HT-29 (cell line): ENCODE data around the gene P2RY2. TPM values are rescaled to one million over a fixed set of nuclear protein-coding genes. Genes with fewer than 3 reads are reported as not detected.
"Not testable (repeated sequence)": the region's sequence is repeated elsewhere in the genome, so short reads cannot be mapped to it uniquely, and the experiment has no call there.

Experiments used
- DNase-seq: peaks from one replicate; pipeline ENCODE4 v3.0.0-alpha.2; 2015; ENCODE audit warnings: low spot score
- total RNA-seq: library from RNA; depleted of rRNA; stranded (reverse); fragments of >200 nt; shearing (Covaris generic); gene quantifications from 2 replicates; pipeline ENCODE4 v1.2.3, GENCODE V29; 2014

The P2RY2 gene
- total RNA-seq, 1 experiment from 2014 or later, result 36.4 TPM

DNA sequence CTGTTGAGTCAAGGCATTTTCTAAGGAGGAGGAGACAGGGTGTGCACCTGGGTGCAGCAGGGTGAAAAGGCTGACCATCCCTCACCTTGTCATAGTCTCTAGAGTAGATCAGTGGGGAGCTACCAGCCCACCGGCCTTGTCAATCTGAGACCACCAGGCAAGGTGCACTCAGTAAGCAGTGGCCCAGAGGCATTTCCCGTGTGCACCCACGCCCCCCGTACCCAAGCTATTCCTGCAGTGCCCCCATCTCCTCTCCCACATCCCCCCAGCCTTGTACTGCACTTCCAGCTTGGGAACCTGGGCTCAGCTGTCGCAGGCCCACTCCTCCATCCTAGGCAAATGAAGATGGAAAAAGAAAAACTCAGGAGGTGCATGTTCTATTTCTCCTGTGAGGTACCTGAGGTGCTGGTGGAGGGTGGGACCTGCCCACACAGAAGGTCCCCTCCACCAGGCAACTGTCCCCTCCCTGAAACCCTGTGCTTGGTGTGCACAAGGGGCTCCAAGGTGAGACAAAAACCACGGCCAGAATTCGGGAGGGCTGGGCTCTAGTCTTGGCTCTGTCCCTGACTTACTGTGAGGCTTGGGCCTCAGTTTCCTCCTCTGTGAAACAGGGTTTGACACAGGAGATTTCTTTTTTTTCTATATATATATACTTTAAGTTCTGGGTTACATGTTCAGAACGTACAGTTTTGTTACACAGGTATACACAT, 8.4 kb downstream of the P2RY2 start:
- DNase-seq, result no peak

GRCh38 chr11:73227571-73228211, 9.6 kb downstream of the P2RY2 start:
- DNase-seq, result peak; percentile 95

- no peak for DNase-seq
These were observed 10.4 kb downstream of the P2RY2 start for GRCh38 chr11:73228268-73229134.

DNA sequence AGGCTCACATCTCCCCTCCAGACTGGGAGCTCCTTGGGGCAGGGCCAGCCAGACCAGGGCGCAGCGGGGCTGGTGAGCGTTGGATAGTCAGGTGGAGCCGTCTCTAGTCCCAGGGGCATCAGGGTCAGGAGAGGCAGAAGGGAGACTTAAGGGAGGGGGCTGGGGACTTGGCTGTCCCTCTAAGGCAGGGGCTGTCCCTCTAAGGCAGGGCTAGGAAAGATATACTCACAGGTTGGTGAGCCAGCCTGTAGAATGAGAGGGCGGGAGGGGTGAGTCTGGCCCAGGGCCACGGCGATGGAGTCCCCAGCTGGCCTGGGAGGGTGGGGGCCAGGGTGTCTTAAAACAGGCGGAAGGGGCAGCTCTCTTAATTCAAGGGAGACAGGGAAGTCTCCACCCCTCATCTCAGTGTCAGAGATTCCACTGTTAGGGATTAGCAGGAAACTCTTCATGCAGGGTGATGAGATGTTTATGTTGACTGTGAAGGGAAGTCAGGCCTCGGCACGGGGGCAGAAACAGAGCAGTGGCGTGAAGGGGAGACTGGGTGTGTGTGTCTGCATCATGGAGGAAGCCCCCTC, 11.3 kb downstream of the P2RY2 start:
- DNase-seq, result no peak

- no peak for DNase-seq
These were observed 12.1 kb downstream of the P2RY2 start for GRCh38 chr11:73229896-73230875.

- DNase-seq, result no peak
These were observed 12.8 kb downstream of the P2RY2 start for GRCh38 chr11:73230931-73231330.

GRCh38 chr11:73232487-73232886, 14.4 kb downstream of the P2RY2 start:
- not testable (repeated sequence) for DNase-seq

DNA sequence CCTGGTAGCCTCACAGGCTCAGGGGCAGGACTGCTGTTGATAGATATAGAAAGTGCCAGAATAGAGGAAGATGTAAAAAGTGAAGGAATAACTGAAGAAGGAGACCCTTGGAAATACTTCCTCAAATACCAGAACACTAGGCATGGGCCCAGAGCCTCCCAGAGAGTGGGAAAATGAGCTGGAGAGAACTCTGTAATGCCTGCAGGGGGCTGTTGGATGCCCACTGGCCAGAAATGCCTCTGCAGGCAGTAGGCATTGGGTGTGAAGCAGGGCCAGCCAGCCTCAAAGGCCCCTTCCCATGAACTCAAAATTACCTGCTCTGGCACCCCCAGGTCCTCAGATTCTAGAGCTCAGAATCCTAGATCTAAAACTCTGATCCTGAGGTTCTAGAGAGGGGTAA, 15.1 kb downstream of the P2RY2 start:
- no peak for DNase-seq

- DNase-seq, result no peak
These were observed 15.8 kb downstream of the P2RY2 start for GRCh38 chr11:73233692-73234470.

DNA sequence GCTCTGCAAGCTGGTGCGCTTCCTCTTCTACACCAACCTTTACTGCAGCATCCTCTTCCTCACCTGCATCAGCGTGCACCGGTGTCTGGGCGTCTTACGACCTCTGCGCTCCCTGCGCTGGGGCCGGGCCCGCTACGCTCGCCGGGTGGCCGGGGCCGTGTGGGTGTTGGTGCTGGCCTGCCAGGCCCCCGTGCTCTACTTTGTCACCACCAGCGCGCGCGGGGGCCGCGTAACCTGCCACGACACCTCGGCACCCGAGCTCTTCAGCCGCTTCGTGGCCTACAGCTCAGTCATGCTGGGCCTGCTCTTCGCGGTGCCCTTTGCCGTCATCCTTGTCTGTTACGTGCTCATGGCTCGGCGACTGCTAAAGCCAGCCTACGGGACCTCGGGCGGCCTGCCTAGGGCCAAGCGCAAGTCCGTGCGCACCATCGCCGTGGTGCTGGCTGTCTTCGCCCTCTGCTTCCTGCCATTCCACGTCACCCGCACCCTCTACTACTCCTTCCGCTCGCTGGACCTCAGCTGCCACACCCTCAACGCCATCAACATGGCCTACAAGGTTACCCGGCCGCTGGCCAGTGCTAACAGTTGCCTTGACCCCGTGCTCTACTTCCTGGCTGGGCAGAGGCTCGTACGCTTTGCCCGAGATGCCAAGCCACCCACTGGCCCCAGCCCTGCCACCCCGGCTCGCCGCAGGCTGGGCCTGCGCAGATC, 16.5 kb downstream of the P2RY2 start:
- no peak for DNase-seq

DNA sequence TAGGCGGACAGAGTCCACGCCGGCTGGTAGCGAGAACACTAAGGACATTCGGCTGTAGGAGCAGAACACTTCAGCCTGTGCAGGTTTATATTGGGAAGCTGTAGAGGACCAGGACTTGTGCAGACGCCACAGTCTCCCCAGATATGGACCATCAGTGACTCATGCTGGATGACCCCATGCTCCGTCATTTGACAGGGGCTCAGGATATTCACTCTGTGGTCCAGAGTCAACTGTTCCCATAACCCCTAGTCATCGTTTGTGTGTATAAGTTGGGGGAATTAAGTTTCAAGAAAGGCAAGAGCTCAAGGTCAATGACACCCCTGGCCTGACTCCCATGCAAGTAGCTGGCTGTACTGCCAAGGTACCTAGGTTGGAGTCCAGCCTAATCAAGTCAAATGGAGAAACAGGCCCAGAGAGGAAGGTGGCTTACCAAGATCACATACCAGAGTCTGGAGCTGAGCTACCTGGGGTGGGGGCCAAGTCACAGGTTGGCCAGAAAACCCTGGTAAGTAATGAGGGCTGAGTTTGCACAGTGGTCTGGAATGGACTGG, 17.2 kb downstream of the P2RY2 start:
- DNase-seq, result no peak

DNA sequence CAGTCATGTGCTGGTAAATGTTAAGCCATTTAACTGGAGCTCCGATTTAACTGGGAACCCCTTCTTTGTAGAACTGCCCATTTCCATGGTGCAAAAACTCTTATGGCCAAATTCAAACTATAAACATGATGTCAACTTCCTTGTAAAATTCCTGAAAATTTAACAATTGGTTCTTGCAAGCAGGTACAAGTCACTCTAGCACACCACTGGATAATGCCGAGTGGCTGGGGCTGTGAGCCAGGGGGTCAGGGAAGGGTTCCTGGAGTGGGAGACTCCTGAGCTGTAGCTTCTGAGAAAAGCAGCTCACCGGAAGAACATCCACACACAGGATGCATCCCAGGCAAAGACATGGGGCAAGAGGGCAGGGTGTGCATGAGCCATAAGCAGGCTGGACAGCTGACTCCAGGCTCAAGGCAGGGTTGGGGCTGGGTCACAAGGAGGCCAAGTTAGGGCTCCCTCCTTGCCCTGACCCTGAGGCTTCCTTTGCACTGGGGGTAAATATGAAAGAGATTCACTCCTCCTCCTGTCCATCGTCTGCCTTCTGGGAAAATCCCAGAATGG, 18.2 kb downstream of the P2RY2 start:
- no peak for DNase-seq

DNA sequence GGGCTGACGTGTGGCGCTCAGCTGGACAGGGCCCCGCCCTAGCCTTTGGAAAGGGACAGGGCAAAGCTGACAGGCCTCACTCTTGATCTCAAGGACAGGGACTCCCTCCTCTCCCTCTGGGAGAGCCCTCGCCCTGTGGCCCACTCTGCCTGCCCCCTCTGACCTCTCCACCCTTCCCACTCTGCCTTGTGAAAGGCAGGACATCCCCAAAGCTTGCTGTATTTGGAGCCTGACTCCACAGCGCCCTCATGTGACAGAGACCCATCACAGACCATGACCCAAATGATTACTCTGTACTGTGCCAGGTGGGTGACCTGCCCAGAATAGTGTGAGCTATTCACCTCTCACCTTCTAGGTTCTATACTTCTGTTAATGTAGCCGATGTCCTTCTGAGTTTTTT, 18.8 kb downstream of the P2RY2 start:
- DNase-seq, result peak; percentile 78

- DNase-seq, result no peak
These were observed 19.6 kb downstream of the P2RY2 start for GRCh38 chr11:73237471-73238290.

- DNase-seq, result no peak
These were observed 21.0 kb downstream of the P2RY2 start for GRCh38 chr11:73239111-73239521.

GRCh38 chr11:73239571-73240189, 21.6 kb downstream of the P2RY2 start:
- no peak for DNase-seq

DNA sequence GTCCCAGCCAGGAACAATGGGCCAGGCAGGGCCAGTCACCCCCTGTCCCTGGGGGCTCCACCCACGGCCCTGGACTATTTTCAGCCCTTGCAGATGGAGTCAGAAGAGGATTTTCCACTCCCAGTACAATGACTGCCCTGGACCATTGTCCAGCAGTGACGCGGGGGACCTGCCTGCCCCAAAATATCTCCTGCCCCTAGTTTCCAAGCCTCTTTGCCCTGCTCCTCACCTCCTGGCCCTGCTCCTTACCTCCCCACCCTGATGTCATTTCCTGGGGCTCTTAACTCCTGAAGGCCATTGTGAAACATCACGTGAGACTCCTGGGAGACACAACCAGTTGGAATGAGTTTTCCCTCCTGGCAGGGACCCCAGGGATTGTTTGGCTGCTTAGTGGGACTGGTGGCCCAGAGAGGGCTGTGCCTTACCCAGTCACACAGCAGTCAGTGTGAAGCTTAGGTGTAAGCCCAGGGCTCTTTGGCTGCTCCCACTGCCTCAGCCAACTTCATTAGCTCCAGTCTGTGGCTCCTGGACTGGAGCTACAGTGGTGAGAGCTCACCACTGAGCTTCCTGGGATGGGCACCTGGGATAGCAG, 22.2 kb downstream of the P2RY2 start:
- DNase-seq, result no peak
